Vagina (tissue), 2 donors: Measurements from ENCODE around the gene KCNH5. TPM values are rescaled to one million over a fixed set of nuclear protein-coding genes. Genes with fewer than 3 reads are reported as not detected.

ENCODE experiments used
- DNase-seq, 2 donors: peaks; one replicate each; pipeline ENCODE4 v3.0.0-alpha.2; 2017; ENCODE audit errors: extremely low spot score in 2 of 2
- H3K27ac ChIP-seq: fragments of 200-600 bp; sonication (generic); one replicate; pipeline ENCODE4 v1.5.1; 2019
- H3K27me3 ChIP-seq: fragments of 200-600 bp; sonication (generic); one replicate; pipeline ENCODE4 v1.5.1; 2019
- H3K36me3 ChIP-seq, 2 donors: fragments of 200-600 bp; sonication (generic); one replicate each; pipeline ENCODE4 v1.5.1; 2017 to 2019
- H3K4me1 ChIP-seq: fragments of 200-600 bp; sonication (generic); one replicate; pipeline ENCODE4 v1.5.1; 2019
- H3K4me3 ChIP-seq, 2 donors: fragments of 200-600 bp; sonication (generic); 1 replicate in 1 of 2; 2 replicates in 1 of 2; pipeline ENCODE4 v1.5.1; 2016 to 2019
- H3K9me3 ChIP-seq: fragments of 200-600 bp; sonication (generic); one replicate; pipeline ENCODE4 v1.5.1; 2019
- POLR2A ChIP-seq, 2 donors: fragments of 450-650 bp; IDR thresholded peaks; one replicate each; pipeline ENCODE4 v1.6.1; 2017; ENCODE audit warnings: antibody characterized with exemption in 2 of 2, mild to moderate bottlenecking in 2 of 2, moderate library complexity in 2 of 2
- POLR2AphosphoS5 ChIP-seq, 2 donors: sonication (generic); formaldehyde crosslinking; IDR thresholded peaks; one replicate each; pipeline ENCODE4 v1.9.0; 2017; ENCODE audit warnings: antibody characterized with exemption in 2 of 2, mild to moderate bottlenecking in 2 of 2, low read depth in 1 of 2; ENCODE audit not compliant: insufficient read depth in 1 of 2
- intact Hi-C: fragments of 100-400 bp; cut with DNase I; formaldehyde crosslinking; loops from one replicate; pipeline ENCODE4 v1.15.1; 2023
- total RNA-seq: library from RNA; depleted of rRNA; stranded (reverse); fragments of >200 nt; gene quantifications from one replicate; pipeline ENCODE4 v1.2.3, GENCODE V29; 2016
- TF ChIP-seq, protein P1 (sequence below), 3 experiments: fragments of 450-650 bp in 2 of 3; fragments of 200-600 bp in 1 of 3; sonication (generic) in 1 of 3; IDR thresholded peaks; one replicate each; pipeline ENCODE4 v1.5.1; 2017 to 2019; ENCODE audit warnings: antibody characterized with exemption in 3 of 3, mild to moderate bottlenecking in 2 of 3, moderate library complexity in 2 of 3

KCNH5 gene
- 0.49 TPM for total RNA-seq

DNA sequence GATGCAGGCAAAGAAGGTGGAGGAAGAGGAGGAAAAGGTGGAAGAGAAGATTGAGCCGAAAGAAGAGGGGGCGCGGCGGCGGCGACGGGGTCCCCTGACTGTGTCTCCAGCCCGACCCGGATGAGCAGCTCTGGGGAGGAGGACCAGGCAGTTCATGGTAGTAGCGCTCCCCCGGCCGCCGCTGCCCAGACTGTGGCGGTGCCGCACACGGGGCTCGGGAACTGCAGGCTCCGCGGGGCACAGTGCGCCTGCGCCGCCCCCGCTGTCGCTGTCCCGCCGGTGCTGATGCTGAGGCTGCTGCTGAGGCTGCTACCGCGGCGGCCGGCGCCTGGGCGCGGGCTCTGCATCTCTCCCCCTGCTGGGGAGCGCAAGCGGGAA lies at the start of gene KCNH5:
TSS of gene KCNH5 (minus strand) at position 225 of the 378 bp plus-strand sequence. CDS start 272 bp downstream, outside the sequence.
- DNase-seq = no peak
- intact Hi-C loops = no loop called here
- H3K36me3 ChIP-seq = no peaks in the 10 kb centered on the region
- H3K27me3 ChIP-seq = no peaks in the 10 kb centered on the region
- H3K9me3 ChIP-seq = no peaks in the 10 kb centered on the region
- H3K4me3 ChIP-seq = peak within 1 kb of the TSS; percentile 33 to 46
- H3K27ac ChIP-seq = no peak within 1 kb of the TSS
- TF ChIP-seq POLR2AphosphoS5 (IDR thresholded peaks at IDR 0.05; ENCODE audit: insufficient read depth in 1 of 2, low read depth in 1 of 2) = no peak
- TF ChIP-seq, protein P1, sequence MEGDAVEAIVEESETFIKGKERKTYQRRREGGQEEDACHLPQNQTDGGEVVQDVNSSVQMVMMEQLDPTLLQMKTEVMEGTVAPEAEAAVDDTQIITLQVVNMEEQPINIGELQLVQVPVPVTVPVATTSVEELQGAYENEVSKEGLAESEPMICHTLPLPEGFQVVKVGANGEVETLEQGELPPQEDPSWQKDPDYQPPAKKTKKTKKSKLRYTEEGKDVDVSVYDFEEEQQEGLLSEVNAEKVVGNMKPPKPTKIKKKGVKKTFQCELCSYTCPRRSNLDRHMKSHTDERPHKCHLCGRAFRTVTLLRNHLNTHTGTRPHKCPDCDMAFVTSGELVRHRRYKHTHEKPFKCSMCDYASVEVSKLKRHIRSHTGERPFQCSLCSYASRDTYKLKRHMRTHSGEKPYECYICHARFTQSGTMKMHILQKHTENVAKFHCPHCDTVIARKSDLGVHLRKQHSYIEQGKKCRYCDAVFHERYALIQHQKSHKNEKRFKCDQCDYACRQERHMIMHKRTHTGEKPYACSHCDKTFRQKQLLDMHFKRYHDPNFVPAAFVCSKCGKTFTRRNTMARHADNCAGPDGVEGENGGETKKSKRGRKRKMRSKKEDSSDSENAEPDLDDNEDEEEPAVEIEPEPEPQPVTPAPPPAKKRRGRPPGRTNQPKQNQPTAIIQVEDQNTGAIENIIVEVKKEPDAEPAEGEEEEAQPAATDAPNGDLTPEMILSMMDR (IDR thresholded peaks at IDR 0.05) = no peak
- no peak for TF ChIP-seq POLR2A (IDR thresholded peaks at IDR 0.05)
- H3K4me1 ChIP-seq = peaks cover 9% of the 10 kb centered on the region

GRCh38 chr14:63091394-63091996 lies 46.2 kb upstream of the KCNH5 start:
- Histone ChIP-seq H3K36me3 (no peaks in the 10 kb centered on the region), H3K4me1 (no peaks in the 10 kb centered on the region), H3K27ac (no peak overlapping the region), H3K9me3 (no peaks in the 10 kb centered on the region), H3K27me3 (no peaks in the 10 kb centered on the region), H3K4me3 (no peak overlapping the region)
- TF ChIP-seq POLR2A (IDR thresholded peaks at IDR 0.05) (no peak), POLR2AphosphoS5 (IDR thresholded peaks at IDR 0.05; ENCODE audit: insufficient read depth in 1 of 2, low read depth in 1 of 2) (no peak)
- TF ChIP-seq, protein P1 (IDR thresholded peaks at IDR 0.05) = no peak
- DNase-seq = no peak
- intact Hi-C loops = no loop called here

DNA sequence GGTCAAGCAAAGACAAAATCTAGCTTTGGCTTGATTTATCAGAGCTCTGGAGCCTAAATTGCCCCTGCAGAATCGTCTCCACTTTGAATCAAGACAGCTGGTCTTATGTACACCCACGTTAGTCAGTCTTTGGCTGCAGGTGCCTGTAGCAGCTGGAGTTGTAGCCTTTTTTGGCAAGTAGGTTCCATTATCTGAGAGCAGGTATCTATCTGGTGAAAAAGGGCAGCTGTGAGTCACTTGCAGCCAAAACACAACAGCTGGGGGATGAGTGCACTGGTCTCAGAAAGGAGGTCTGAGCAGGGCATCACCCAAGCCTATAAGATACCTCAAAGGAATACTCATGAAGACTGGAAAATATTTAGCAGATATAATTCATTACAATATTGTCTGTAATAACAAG lies 43.6 kb upstream of the KCNH5 start:
- no peak for TF ChIP-seq POLR2A (IDR thresholded peaks at IDR 0.05)
- TF ChIP-seq, protein P1 (IDR thresholded peaks at IDR 0.05) = no peak
- TF ChIP-seq POLR2AphosphoS5 (IDR thresholded peaks at IDR 0.05; ENCODE audit: insufficient read depth in 1 of 2, low read depth in 1 of 2) = no peak
- H3K4me3 ChIP-seq = no peak overlapping the region
- no peak overlapping the region for H3K27ac ChIP-seq
- no peaks in the 10 kb centered on the region for H3K4me1 ChIP-seq
- DNase-seq = no peak
- intact Hi-C loops = no loop called here
- no peaks in the 10 kb centered on the region for H3K9me3 ChIP-seq
- no peaks in the 10 kb centered on the region for H3K36me3 ChIP-seq
- H3K27me3 ChIP-seq = no peaks in the 10 kb centered on the region

- no peaks in the 10 kb centered on the region for H3K27me3 ChIP-seq
These were observed 33.3 kb upstream of the KCNH5 start for GRCh38 chr14:63078569-63078968.

GRCh38 chr14:63076488-63076887 lies 31.2 kb upstream of the KCNH5 start:
- no peaks in the 10 kb centered on the region for H3K27me3 ChIP-seq
- intact Hi-C loops = no loop called here
- no peak overlapping the region for H3K4me3 ChIP-seq
- H3K36me3 ChIP-seq = no peaks in the 10 kb centered on the region
- no peaks in the 10 kb centered on the region for H3K4me1 ChIP-seq
- no peak for DNase-seq
- TF ChIP-seq, protein P1 (IDR thresholded peaks at IDR 0.05) = no peak
- TF ChIP-seq POLR2AphosphoS5 (IDR thresholded peaks at IDR 0.05; ENCODE audit: insufficient read depth in 1 of 2, low read depth in 1 of 2) = no peak
- no peak for TF ChIP-seq POLR2A (IDR thresholded peaks at IDR 0.05)
- no peaks in the 10 kb centered on the region for H3K9me3 ChIP-seq
- H3K27ac ChIP-seq = no peak overlapping the region

More at GRCh38 chr14:63078569-63078968, 33.3 kb upstream of the KCNH5 start:
- intact Hi-C loops = no loop called here
- no peak overlapping the region for H3K27ac ChIP-seq
- TF ChIP-seq POLR2AphosphoS5 (IDR thresholded peaks at IDR 0.05; ENCODE audit: insufficient read depth in 1 of 2, low read depth in 1 of 2) = no peak
- no peak for TF ChIP-seq POLR2A (IDR thresholded peaks at IDR 0.05)
- TF ChIP-seq, protein P1 (IDR thresholded peaks at IDR 0.05) = no peak
- no peak overlapping the region for H3K4me3 ChIP-seq
- no peaks in the 10 kb centered on the region for H3K9me3 ChIP-seq
- H3K36me3 ChIP-seq = no peaks in the 10 kb centered on the region
- no peak for DNase-seq
- H3K4me1 ChIP-seq = no peaks in the 10 kb centered on the region
